ENCODE data around the gene CGNL1.

The CGNL1 gene

GRCh38 chr15:57556040-57556439 is 179.7 kb downstream of the CGNL1 start:
- in situ Hi-C loops (cut with MboI; ENCODE audit: low sequenced_read_pairs), result loop anchor here (25.0 kb wide), 3 partner anchors 306 to 631 kb away; partner anchors contain the start of gene ALDH1A2

GRCh38 chr15:57557267-57557666 is 181.0 kb downstream of the CGNL1 start:
- in situ Hi-C loops (cut with MboI; ENCODE audit: low sequenced_read_pairs), result loop anchor here (25.0 kb wide), 3 partner anchors 305 to 630 kb away; partner anchors contain the start of gene ALDH1A2

- in situ Hi-C loops (cut with MboI; ENCODE audit: low sequenced_read_pairs), result loop anchor here (25.0 kb wide), 3 partner anchors 304 to 629 kb away; partner anchors contain the start of gene ALDH1A2
These were observed 181.5 kb downstream of the CGNL1 start for GRCh38 chr15:57557810-57558209.

- in situ Hi-C loops (cut with MboI; ENCODE audit: low sequenced_read_pairs), result loop anchor here (25.0 kb wide), 3 partner anchors 302 to 627 kb away; partner anchors contain the start of gene ALDH1A2
These were observed 183.6 kb downstream of the CGNL1 start for GRCh38 chr15:57559875-57560274.

- in situ Hi-C loops (cut with MboI; ENCODE audit: low sequenced_read_pairs), result loop anchor here (25.0 kb wide), 3 partner anchors 301 to 626 kb away; partner anchors contain the start of gene ALDH1A2
These were observed 184.9 kb downstream of the CGNL1 start for GRCh38 chr15:57561041-57561711.

GRCh38 chr15:57562196-57562769 is 186.0 kb downstream of the CGNL1 start:
- in situ Hi-C loops (cut with MboI; ENCODE audit: low sequenced_read_pairs), result loop anchor here (25.0 kb wide), 3 partner anchors 300 to 625 kb away; partner anchors contain the start of gene ALDH1A2

GRCh38 chr15:57563416-57563815 is 187.1 kb downstream of the CGNL1 start:
- in situ Hi-C loops (cut with MboI; ENCODE audit: low sequenced_read_pairs), result loop anchor here (25.0 kb wide), 3 partner anchors 299 to 624 kb away; partner anchors contain the start of gene ALDH1A2

GRCh38 chr15:57565311-57565710 is 189.0 kb downstream of the CGNL1 start:
- in situ Hi-C loops (cut with MboI; ENCODE audit: low sequenced_read_pairs), result loop anchor here (25.0 kb wide), 3 partner anchors 297 to 622 kb away; partner anchors contain the start of gene ALDH1A2

- in situ Hi-C loops (cut with MboI; ENCODE audit: low sequenced_read_pairs), result loop anchor here (25.0 kb wide), 3 partner anchors 295 to 620 kb away; partner anchors contain the start of gene ALDH1A2
These were observed 190.5 kb downstream of the CGNL1 start for GRCh38 chr15:57566834-57567233.

GRCh38 chr15:57567891-57568290 is 191.6 kb downstream of the CGNL1 start:
- in situ Hi-C loops (cut with MboI; ENCODE audit: low sequenced_read_pairs), result loop anchor here (25.0 kb wide), 3 partner anchors 294 to 619 kb away; partner anchors contain the start of gene ALDH1A2

GRCh38 chr15:57568299-57568698 is 192.0 kb downstream of the CGNL1 start:
- in situ Hi-C loops (cut with MboI; ENCODE audit: low sequenced_read_pairs), result loop anchor here (25.0 kb wide), 3 partner anchors 294 to 619 kb away; partner anchors contain the start of gene ALDH1A2

- in situ Hi-C loops (cut with MboI; ENCODE audit: low sequenced_read_pairs), result loop anchor here (25.0 kb wide), 3 partner anchors 292 to 617 kb away; partner anchors contain the start of gene ALDH1A2
These were observed 194.0 kb downstream of the CGNL1 start for GRCh38 chr15:57570340-57570739.

- in situ Hi-C loops (cut with MboI; ENCODE audit: low sequenced_read_pairs), result loop anchor here (25.0 kb wide), 3 partner anchors 291 to 616 kb away; partner anchors contain the start of gene ALDH1A2
These were observed 194.7 kb downstream of the CGNL1 start for GRCh38 chr15:57570994-57571393.

GRCh38 chr15:57571725-57572124 is 195.4 kb downstream of the CGNL1 start:
- in situ Hi-C loops (cut with MboI; ENCODE audit: low sequenced_read_pairs), result loop anchor here (25.0 kb wide), 3 partner anchors 291 to 616 kb away; partner anchors contain the start of gene ALDH1A2

GRCh38 chr15:57572468-57572867 is 196.2 kb downstream of the CGNL1 start:
- in situ Hi-C loops (cut with MboI; ENCODE audit: low sequenced_read_pairs), result loop anchor here (25.0 kb wide), 3 partner anchors 290 to 615 kb away; partner anchors contain the start of gene ALDH1A2

- in situ Hi-C loops (cut with MboI; ENCODE audit: low sequenced_read_pairs), result loop anchor here (25.0 kb wide), 3 partner anchors 289 to 614 kb away; partner anchors contain the start of gene ALDH1A2
These were observed 196.8 kb downstream of the CGNL1 start for GRCh38 chr15:57573151-57573550.

GRCh38 chr15:57575363-57575762 is 199.1 kb downstream of the CGNL1 start:
- in situ Hi-C loops (cut with MboI; ENCODE audit: low sequenced_read_pairs), result no loop called here

- in situ Hi-C loops (cut with MboI; ENCODE audit: low sequenced_read_pairs), result no loop called here
These were observed 202.1 kb downstream of the CGNL1 start for GRCh38 chr15:57578288-57578900.

GRCh38 chr15:57580428-57580827 is 204.1 kb downstream of the CGNL1 start:
- in situ Hi-C loops (cut with MboI; ENCODE audit: low sequenced_read_pairs), result no loop called here

GRCh38 chr15:57580866-57581265 is 204.6 kb downstream of the CGNL1 start:
- in situ Hi-C loops (cut with MboI; ENCODE audit: low sequenced_read_pairs), result no loop called here

GRCh38 chr15:57582090-57582489 is 205.8 kb downstream of the CGNL1 start:
- in situ Hi-C loops (cut with MboI; ENCODE audit: low sequenced_read_pairs), result no loop called here
